GM10266 (cell line): ENCODE results near the gene CDK6.

Experiments used
- DNase-seq: peaks from one replicate; pipeline ENCODE4 v3.0.0; 2012; ENCODE audit errors: extremely low spot score
- TF ChIP-seq, protein P1 (sequence below): IDR thresholded peaks from 2 replicates; pipeline ENCODE4 v1.5.1; 2012; ENCODE audit warnings: mild to moderate bottlenecking, low read depth; ENCODE audit not compliant: control insufficient read depth, insufficient read depth; ENCODE audit errors: missing control alignments

The CDK6 gene

DNA sequence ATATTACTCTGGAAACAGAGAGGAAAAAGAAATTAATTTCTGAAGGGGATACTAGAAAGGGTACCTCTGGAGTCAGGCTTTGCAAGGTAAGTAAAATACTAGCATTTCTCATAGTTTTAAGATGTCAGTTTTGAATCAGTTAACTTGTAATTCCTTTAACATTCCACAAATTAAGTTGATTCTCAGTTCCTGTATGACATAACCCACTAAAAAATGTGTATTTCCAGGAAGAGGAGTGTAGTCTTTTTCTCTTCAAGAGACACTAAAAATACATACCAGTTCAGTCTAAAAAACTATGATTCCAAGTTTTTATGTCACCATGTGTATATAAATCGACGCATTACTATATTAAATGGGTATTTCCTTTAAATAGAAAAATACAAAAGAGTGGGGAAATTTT, 113.2 kb downstream of the CDK6 start:
- no peak for DNase-seq
- TF ChIP-seq, protein P1, sequence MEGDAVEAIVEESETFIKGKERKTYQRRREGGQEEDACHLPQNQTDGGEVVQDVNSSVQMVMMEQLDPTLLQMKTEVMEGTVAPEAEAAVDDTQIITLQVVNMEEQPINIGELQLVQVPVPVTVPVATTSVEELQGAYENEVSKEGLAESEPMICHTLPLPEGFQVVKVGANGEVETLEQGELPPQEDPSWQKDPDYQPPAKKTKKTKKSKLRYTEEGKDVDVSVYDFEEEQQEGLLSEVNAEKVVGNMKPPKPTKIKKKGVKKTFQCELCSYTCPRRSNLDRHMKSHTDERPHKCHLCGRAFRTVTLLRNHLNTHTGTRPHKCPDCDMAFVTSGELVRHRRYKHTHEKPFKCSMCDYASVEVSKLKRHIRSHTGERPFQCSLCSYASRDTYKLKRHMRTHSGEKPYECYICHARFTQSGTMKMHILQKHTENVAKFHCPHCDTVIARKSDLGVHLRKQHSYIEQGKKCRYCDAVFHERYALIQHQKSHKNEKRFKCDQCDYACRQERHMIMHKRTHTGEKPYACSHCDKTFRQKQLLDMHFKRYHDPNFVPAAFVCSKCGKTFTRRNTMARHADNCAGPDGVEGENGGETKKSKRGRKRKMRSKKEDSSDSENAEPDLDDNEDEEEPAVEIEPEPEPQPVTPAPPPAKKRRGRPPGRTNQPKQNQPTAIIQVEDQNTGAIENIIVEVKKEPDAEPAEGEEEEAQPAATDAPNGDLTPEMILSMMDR, result no peak

GRCh38 chr7:92722541-92722940, 113.8 kb downstream of the CDK6 start:
- TF ChIP-seq, protein P1, result no peak

GRCh38 chr7:92720604-92721350, 115.6 kb downstream of the CDK6 start:
- TF ChIP-seq, protein P1, result peak; percentile 13
- no peak for DNase-seq

More at GRCh38 chr7:92722541-92722940, 113.8 kb downstream of the CDK6 start:
- DNase-seq, result no peak

- TF ChIP-seq, protein P1, result no peak
- peak; percentile 55 for DNase-seq
These were observed 118.2 kb downstream of the CDK6 start for GRCh38 chr7:92717993-92718716.

DNA sequence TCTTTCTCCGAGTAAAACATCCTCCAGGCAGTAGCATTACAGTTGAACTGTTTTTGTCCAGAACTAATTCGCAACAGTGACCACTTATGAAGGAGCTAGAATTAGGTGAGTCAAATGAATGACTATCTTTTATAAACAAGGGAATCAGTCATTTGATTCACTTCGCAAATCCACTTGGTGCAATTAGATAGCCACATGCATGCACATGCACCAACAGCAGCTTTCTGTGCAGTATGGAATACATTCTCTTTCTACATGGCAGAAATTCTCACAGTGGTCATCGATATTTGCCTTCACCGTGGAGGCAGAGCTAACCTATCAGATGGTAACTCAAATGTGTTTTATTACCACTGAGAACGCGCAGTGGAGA, 118.8 kb downstream of the CDK6 start:
- no peak for DNase-seq
- TF ChIP-seq, protein P1, result no peak

- TF ChIP-seq, protein P1, result no peak
- no peak for DNase-seq
These were observed 119.4 kb downstream of the CDK6 start for GRCh38 chr7:92716825-92717580.
